SK-N-SH (cell line): ENCODE measurements around the gene ACSL3. TPM values are rescaled to one million over a fixed set of nuclear protein-coding genes. Genes with fewer than 3 reads are reported as not detected.

Experiments
- CTCF ChIA-PET: fragments of 300-600, 350-600 bp; formaldehyde crosslinking; extraction: SDS; loops from one replicate; lab custom pipeline; 2021; lab: Yijun Ruan, JAX
- POLR2A ChIA-PET: fragments of 350-600 bp; sonication (Branson Sonifier 250); formaldehyde crosslinking; extraction: SDS; loops from one replicate; lab custom pipeline; 2020; ENCODE audit warnings: antibody characterized with exemption, inconsistent platforms; lab: Yijun Ruan, JAX
- DNase-seq: peaks from one replicate; pipeline ENCODE4 v3.0.0; 2012
- H2AFZ ChIP-seq: fragments of 200-600 bp; sonication (generic); 2 replicates; pipeline ENCODE4 v1.8.1; 2016; ENCODE audit warnings: antibody characterized with exemption, mild to moderate bottlenecking, low read depth
- H3F3A ChIP-seq: fragments of 200-600 bp; sonication (generic); replicated peaks from 2 replicates; pipeline ENCODE3; 2016; ENCODE audit warnings: antibody characterized with exemption, mild to moderate bottlenecking; ENCODE audit not compliant: insufficient read depth
- H3K27ac ChIP-seq, 2 experiments: fragments of 200-500 bp in 1 of 2; fragments of 200-600 bp in 1 of 2; sonication (Bioruptor generic) in 1 of 2; sonication (generic), shearing (Covaris generic) in 1 of 2; 2 replicates each; pipeline versions ENCODE4 v1.5.1 to v1.6.1; 2014 to 2016; ENCODE audit warnings: low read depth in 2 of 2, inconsistent platforms in 1 of 2, low read length in 1 of 2, mild to moderate bottlenecking in 1 of 2, mixed read lengths in 1 of 2
- H3K27me3 ChIP-seq: fragments of 200-600 bp; sonication (generic), shearing (Covaris generic); 2 replicates; pipeline ENCODE4 v1.6.1; 2016; ENCODE audit warnings: mixed run types; ENCODE audit not compliant: insufficient read depth
- H3K36me3 ChIP-seq, 2 experiments: fragments of 200-500 bp in 1 of 2; fragments of 200-600 bp in 1 of 2; sonication (Bioruptor generic) in 1 of 2; sonication (generic) in 1 of 2; replicated peaks in 1 of 2; 2 replicates each; pipeline versions ENCODE3 to v1.5.1; 2014 to 2016; ENCODE audit warnings: low read length in 1 of 2, mild to moderate bottlenecking in 1 of 2; ENCODE audit not compliant: insufficient read depth in 2 of 2, control insufficient read depth in 1 of 2
- H3K4me1 ChIP-seq, 2 experiments: fragments of 200-500 bp in 1 of 2; fragments of 200-600 bp in 1 of 2; sonication (Bioruptor generic) in 1 of 2; sonication (generic), shearing (Covaris generic) in 1 of 2; 2 replicates each; pipeline versions ENCODE4 v1.5.1 to v1.6.1; 2014 to 2016; ENCODE audit warnings: low read depth in 1 of 2, low read length in 1 of 2, mixed run types in 1 of 2; ENCODE audit not compliant: insufficient read depth in 2 of 2, control insufficient read depth in 1 of 2
- H3K4me2 ChIP-seq: fragments of 200-600 bp; sonication (generic), shearing (Covaris generic); 2 replicates; pipeline ENCODE4 v1.6.1; 2017; ENCODE audit warnings: mixed run types
- H3K4me3 ChIP-seq, 2 experiments: fragments of 200-500 bp in 1 of 2; fragments of 200-600 bp in 1 of 2; sonication (Bioruptor generic) in 1 of 2; sonication (generic), shearing (Covaris generic) in 1 of 2; 2 replicates each; pipeline versions ENCODE4 v1.5.1 to v1.8.1; 2014 to 2016; ENCODE audit warnings: low read depth in 2 of 2, inconsistent platforms in 1 of 2, low read length in 1 of 2, mild to moderate bottlenecking in 1 of 2, mixed read lengths in 1 of 2, moderate library complexity in 1 of 2
- H3K79me2 ChIP-seq: fragments of 200-600 bp; sonication (generic); 2 replicates; pipeline ENCODE4 v1.8.1; 2017; ENCODE audit warnings: mild to moderate bottlenecking; ENCODE audit not compliant: insufficient read depth
- H3K9ac ChIP-seq: fragments of 200-600 bp; sonication (generic); 2 replicates; pipeline ENCODE4 v1.6.1; 2017; ENCODE audit warnings: mixed run types
- H3K9me2 ChIP-seq: fragments of 200-600 bp; sonication (generic); 2 replicates; pipeline ENCODE4 v1.6.1; 2017; ENCODE audit warnings: mixed run types
- H3K9me3 ChIP-seq: fragments of 200-600 bp; sonication (generic); 2 replicates; pipeline ENCODE4 v1.6.1; 2017; ENCODE audit warnings: mixed run types, mild to moderate bottlenecking, moderate library complexity
- H4K20me1 ChIP-seq: fragments of 200-600 bp; sonication (generic); 2 replicates; pipeline ENCODE4 v1.6.1; 2017; ENCODE audit warnings: mild to moderate bottlenecking, mixed run types; ENCODE audit not compliant: insufficient read depth
- CHD2 ChIP-seq: fragments of 150-350 bp; IDR thresholded peaks from 2 replicates; pipeline ENCODE4 v1.6.1; 2018; ENCODE audit warnings: low read length; ENCODE audit not compliant: partially characterized antibody
- CTCF ChIP-seq: fragments of 200-600 bp; sonication (generic); IDR thresholded peaks from 2 replicates; pipeline ENCODE4 v1.6.1; 2017; ENCODE audit warnings: antibody characterized with exemption, mild to moderate bottlenecking, moderate library complexity
- EP300 ChIP-seq, 2 experiments: IDR thresholded peaks; 2 replicates each; pipeline versions ENCODE4 v1.4.0 to v1.6.1; 2012; ENCODE audit warnings: borderline replicate concordance in 1 of 2, low read depth in 1 of 2, low read length in 1 of 2
- FOSL2 ChIP-seq: IDR thresholded peaks from 2 replicates; pipeline ENCODE4 v1.4.0; 2012; ENCODE audit warnings: low read depth, mild to moderate bottlenecking, moderate library complexity, borderline replicate concordance
- FOXJ3 ChIP-seq: sonication (generic); formaldehyde crosslinking; IDR thresholded peaks from 2 replicates; pipeline ENCODE4 v1.5.1; 2020; ENCODE audit warnings: mild to moderate bottlenecking, missing genetic modification reagents
- GABPA ChIP-seq: IDR thresholded peaks from 2 replicates; pipeline ENCODE4 v1.4.0; 2012; ENCODE audit warnings: low read depth, mild to moderate bottlenecking
- MAX ChIP-seq: IDR thresholded peaks from 2 replicates; pipeline ENCODE4 v1.4.0; 2012; ENCODE audit warnings: low read depth
- NFIC ChIP-seq: IDR thresholded peaks from 2 replicates; pipeline ENCODE4 v1.4.0; 2012; ENCODE audit warnings: borderline replicate concordance
- NRF1 ChIP-seq: IDR thresholded peaks from 2 replicates; pipeline ENCODE4 v1.6.1; 2012; ENCODE audit warnings: low read depth, mild to moderate bottlenecking, low read length
- SIN3A ChIP-seq: IDR thresholded peaks from 2 replicates; pipeline ENCODE4 v1.6.1; 2012; ENCODE audit warnings: low read depth, mild to moderate bottlenecking, low read length, moderate library complexity, borderline replicate concordance
- WGBS: methylation state at CpG from one replicate; pipeline ENCODE4 v1.1.6; 2017; ENCODE audit warnings: low lambda C conversion rate; 5-methylcytosine and 5-hydroxymethylcytosine counted together
- polyA plus RNA-seq, 3 experiments: library from polyadenylated mRNA; depleted of rRNA; stranded (reverse); fragments of >200 nt; gene quantifications; 2 replicates each; pipeline ENCODE4 v1.2.3, GENCODE V29; 2012

ACSL3 gene
- polyA plus RNA-seq, 1 of the 3 experiments (the other 2 are of a cell fraction): 15.7 TPM

- POLR2A ChIA-PET: no interaction called here
Measured at GRCh38 chr2:222907790-222908441, 47.1 kb downstream of the ACSL3 start.

GRCh38 chr2:222909286-222909685 is 48.5 kb downstream of the ACSL3 start:
- TF ChIP-seq SIN3A: no peak
- TF ChIP-seq NFIC: no peak
- no peak for TF ChIP-seq MAX
- TF ChIP-seq FOXJ3 (CRISPR knock-in tag): no peak
- TF ChIP-seq EP300 (IDR thresholded peaks at IDR 0.05; ENCODE audit: borderline replicate concordance in 1 of 2, low read depth in 1 of 2, low read length in 1 of 2): no peak
- no peak for TF ChIP-seq NRF1
- TF ChIP-seq GABPA: no peak
- TF ChIP-seq CHD2: no peak
- H3K36me3 ChIP-seq: peaks cover 22 to 26% of the 10 kb centered on the region in 2 experiments
- no peaks in the 10 kb centered on the region for H3K9me2 ChIP-seq
- no peak overlapping the region for H3K27ac ChIP-seq
- ChIA-PET POLR2A (no interaction called here), CTCF (interaction anchor here (2.7 kb wide), 1 partner anchor 219 kb away, joined by 14 read pairs; no protein-coding TSS in a partner anchor)
- peaks cover 0 to 26% of the 10 kb centered on the region in 2 experiments; a peak in 2 of 4 replicates for H3K4me1 ChIP-seq
- H3K9me3 ChIP-seq: no peaks in the 10 kb centered on the region
- H4K20me1 ChIP-seq: no peaks in the 10 kb centered on the region
- no peak for DNase-seq
- H3K9ac ChIP-seq: no peak overlapping the region
- H3F3A ChIP-seq: peaks cover 2% of the 10 kb centered on the region
- WGBS: 100% methylated on average over 3 of the region's 3 CpGs
- H2AFZ ChIP-seq: no peak overlapping the region
- H3K4me2 ChIP-seq: no peak overlapping the region
- no peaks in the 10 kb centered on the region for H3K27me3 ChIP-seq
- H3K4me3 ChIP-seq: no peak overlapping the region
- H3K79me2 ChIP-seq: peaks cover 34% of the 10 kb centered on the region

More at GRCh38 chr2:222907790-222908441, 47.1 kb downstream of the ACSL3 start:
- no peaks in the 10 kb centered on the region for H3K9me2 ChIP-seq
- H3K9me3 ChIP-seq: no peaks in the 10 kb centered on the region
- peaks cover 22 to 26% of the 10 kb centered on the region in 2 experiments for H3K36me3 ChIP-seq
- H3K27me3 ChIP-seq: no peaks in the 10 kb centered on the region
- H3K4me1 ChIP-seq: peaks cover 0 to 32% of the 10 kb centered on the region in 2 experiments; a peak in 2 of 4 replicates
- H3K79me2 ChIP-seq: peaks cover 25% of the 10 kb centered on the region
- no peak for TF ChIP-seq EP300 (IDR thresholded peaks at IDR 0.05; ENCODE audit: borderline replicate concordance in 1 of 2, low read depth in 1 of 2, low read length in 1 of 2)
- TF ChIP-seq FOSL2: no peak
- TF ChIP-seq CTCF: no peak
- H3K4me3 ChIP-seq: no peak overlapping the region
- no peaks in the 10 kb centered on the region for H4K20me1 ChIP-seq
- H3K27ac ChIP-seq: no peak overlapping the region
- 97% methylated on average over 10 of the region's 10 CpGs for WGBS
- H3F3A ChIP-seq: peaks cover 14% of the 10 kb centered on the region
- no peak overlapping the region for H3K4me2 ChIP-seq
- CTCF ChIA-PET: interaction anchor here (1.6 to 6.8 kb wide), 5 partner anchors 8 to 218 kb away, joined by 5 to 115 read pairs (median 17); no protein-coding TSS in a partner anchor
- H2AFZ ChIP-seq: no peak overlapping the region
- no peak for DNase-seq
- H3K9ac ChIP-seq: no peak overlapping the region
